Liver (tissue), 9 donors: ENCODE results near the gene CAPSL. TPM values are rescaled to one million over a fixed set of nuclear protein-coding genes. Genes with fewer than 3 reads are reported as not detected.

Experiments used
- DNase-seq: peaks from one replicate; pipeline ENCODE4 v3.0.0-alpha.2; 2017; ENCODE audit warnings: low spot score
- H3K27ac ChIP-seq, 2 donors: one replicate each; pipeline ENCODE4 v1.7.0; 2013; ENCODE audit warnings: inconsistent platforms in 2 of 2, low read length in 2 of 2, control low read depth in 1 of 2, low read depth in 1 of 2, mild to moderate bottlenecking in 1 of 2
- H3K27me3 ChIP-seq, 4 donors: one replicate each; pipeline versions ENCODE4 v1.6.1 to v1.7.0; 2013; ENCODE audit warnings: low read length in 3 of 4, inconsistent platforms in 1 of 4, mild to moderate bottlenecking in 1 of 4, moderate library complexity in 1 of 4; ENCODE audit not compliant: control insufficient read depth in 4 of 4, insufficient read depth in 4 of 4
- H3K36me3 ChIP-seq, 4 donors: one replicate each; pipeline versions ENCODE4 v1.6.1 to v1.7.0; 2013; ENCODE audit warnings: low read length in 3 of 4, mild to moderate bottlenecking in 3 of 4, low read depth in 1 of 4, moderate library complexity in 1 of 4; ENCODE audit not compliant: control insufficient read depth in 4 of 4, insufficient read depth in 3 of 4
- H3K4me1 ChIP-seq, 4 donors: one replicate each; pipeline versions ENCODE4 v1.6.1 to v1.7.0; 2013; ENCODE audit warnings: low read length in 3 of 4, mild to moderate bottlenecking in 3 of 4, moderate library complexity in 1 of 4; ENCODE audit not compliant: control insufficient read depth in 4 of 4, insufficient read depth in 4 of 4
- H3K4me3 ChIP-seq, 3 donors: one replicate each; pipeline versions ENCODE4 v1.6.1 to v1.7.0; 2013; ENCODE audit warnings: low read length in 3 of 3, control low read depth in 1 of 3, low read depth in 1 of 3, mild to moderate bottlenecking in 1 of 3
- H3K9ac ChIP-seq, 2 donors: one replicate each; pipeline ENCODE4 v1.7.0; 2013; ENCODE audit warnings: low read length in 2 of 2, mild to moderate bottlenecking in 2 of 2, moderate library complexity in 2 of 2, control low read depth in 1 of 2, low read depth in 1 of 2
- H3K9me3 ChIP-seq, 4 donors: one replicate each; pipeline versions ENCODE4 v1.6.1 to v1.7.0; 2013; ENCODE audit warnings: low read length in 3 of 4; ENCODE audit not compliant: control insufficient read depth in 4 of 4
- ATF3 ChIP-seq: IDR thresholded peaks from 2 replicates; pipeline ENCODE4 v1.6.1; 2016; ENCODE audit warnings: antibody characterized with exemption
- CTCF ChIP-seq: fragments of 150-350 bp; IDR thresholded peaks from 2 replicates; pipeline ENCODE4 v1.5.1; 2017; ENCODE audit warnings: improper control_type of control experiment, low read depth, low read length; ENCODE audit not compliant: missing input control
- EGR1 ChIP-seq, 2 donors: IDR thresholded peaks; 2 replicates each; pipeline ENCODE4 v1.6.1; 2016 to 2018; ENCODE audit warnings: antibody characterized with exemption in 2 of 2, low read depth in 2 of 2
- FOXA1 ChIP-seq: IDR thresholded peaks from 2 replicates; pipeline ENCODE4 v1.6.1; 2016; ENCODE audit warnings: antibody characterized with exemption
- FOXA2 ChIP-seq: IDR thresholded peaks from 2 replicates; pipeline ENCODE4 v1.6.1; 2016; ENCODE audit warnings: antibody characterized with exemption
- GABPA ChIP-seq, 2 donors: IDR thresholded peaks in 1 of 2; conservative IDR thresholded peaks in 1 of 2; 2 replicates each; pipeline ENCODE4 v1.6.1; 2016; ENCODE audit warnings: antibody characterized with exemption in 2 of 2, mild to moderate bottlenecking in 1 of 2, moderate library complexity in 1 of 2
- HNF4A ChIP-seq, 2 donors: conservative IDR thresholded peaks; 2 replicates each; pipeline ENCODE4 v1.6.1; 2016; ENCODE audit warnings: antibody characterized with exemption in 2 of 2, mild to moderate bottlenecking in 2 of 2
- HNF4G ChIP-seq: IDR thresholded peaks from 2 replicates; pipeline ENCODE4 v1.6.1; 2016; ENCODE audit warnings: antibody characterized with exemption
- JUND ChIP-seq, 2 donors: IDR thresholded peaks; 2 replicates each; pipeline ENCODE4 v1.6.1; 2016; ENCODE audit warnings: antibody characterized with exemption in 2 of 2
- MAX ChIP-seq: IDR thresholded peaks from 2 replicates; pipeline ENCODE4 v1.6.1; 2016; ENCODE audit warnings: antibody characterized with exemption
- NR2F2 ChIP-seq: IDR thresholded peaks from 2 replicates; pipeline ENCODE4 v1.6.1; 2016; ENCODE audit warnings: antibody characterized with exemption
- RAD21 ChIP-seq, 2 donors: IDR thresholded peaks; 2 replicates each; pipeline ENCODE4 v1.6.1; 2016; ENCODE audit warnings: antibody characterized with exemption in 2 of 2, mild to moderate bottlenecking in 2 of 2
- REST ChIP-seq: IDR thresholded peaks from 2 replicates; pipeline ENCODE4 v1.6.1; 2016; ENCODE audit warnings: antibody characterized with exemption, mild to moderate bottlenecking
- RXRA ChIP-seq, 2 donors: IDR thresholded peaks; 2 replicates each; pipeline ENCODE4 v1.6.1; 2017 to 2018; ENCODE audit warnings: antibody characterized with exemption in 2 of 2, mild to moderate bottlenecking in 1 of 2
- SP1 ChIP-seq: IDR thresholded peaks from 2 replicates; pipeline ENCODE4 v1.6.1; 2018; ENCODE audit warnings: antibody characterized with exemption, mild to moderate bottlenecking
- TAF1 ChIP-seq: conservative IDR thresholded peaks from 2 replicates; pipeline ENCODE4 v1.6.1; 2016; ENCODE audit warnings: antibody characterized with exemption, mild to moderate bottlenecking
- YY1 ChIP-seq: IDR thresholded peaks from 2 replicates; pipeline ENCODE4 v1.6.1; 2016; ENCODE audit warnings: antibody characterized with exemption, mild to moderate bottlenecking
- ZBTB33 ChIP-seq: IDR thresholded peaks from 2 replicates; pipeline ENCODE4 v1.6.1; 2016; ENCODE audit warnings: antibody characterized with exemption
- WGBS: extraction: QIAGEN DNeasy Blood & Tissue Kit; methylation state at CpG from one replicate; pipeline ENCODE4 v1.1.7; 2013; 5-methylcytosine and 5-hydroxymethylcytosine counted together
- polyA plus RNA-seq, 2 donors: library from polyadenylated mRNA; stranded (reverse) in 1 of 2; unstranded in 1 of 2; fragments of 200-250 nt in 1 of 2; fragments of >200 nt in 1 of 2; fragmentation: Nextera tagmentation in 1 of 2; extraction: Ambion mirVana in 1 of 2; gene quantifications; one replicate each; pipeline versions ENCODE4 v1.2.1 to v1.2.3, GENCODE V29; 2013 to 2015
- total RNA-seq, 2 donors: library from RNA; depleted of rRNA; stranded (reverse); fragments of >200 nt; gene quantifications; one replicate each; pipeline ENCODE4 v1.2.3, GENCODE V29; 2014
- donor health status: healthy.
- donor health status: healthy.
- donor health status: healthy.
- donor health status: healthy.
- donor health status: healthy.

CAPSL gene
- total and polyA plus RNA-seq, 4 donors: 0.37 TPM; not detected in 3

- WGBS: 83% methylated on average over 11 of the region's 11 CpGs
Observed at GRCh38 chr5:35904443-35905132, 33.8 kb downstream of the CAPSL start.

More at GRCh38 chr5:35904443-35905132, 33.8 kb downstream of the CAPSL start:
- Histone ChIP-seq H3K27me3 (no peaks in the 10 kb centered on the region), H3K4me3 (no peak overlapping the region), H3K36me3 (no peaks in the 10 kb centered on the region), H3K9ac (no peak overlapping the region), H3K27ac (no peak overlapping the region), H3K9me3 (peaks cover 0 to 3% (median 0%) of the 10 kb centered on the region in 4 donors), H3K4me1 (no peaks in the 10 kb centered on the region)
- TF ChIP-seq GABPA (IDR thresholded peaks at IDR 0.05 in 1 of 2, conservative IDR thresholded peaks at IDR 0.05 in 1 of 2): no peak
- no peak for TF ChIP-seq RXRA (IDR thresholded peaks at IDR 0.05)
- TF ChIP-seq REST: no peak
- no peak for TF ChIP-seq NR2F2
- no peak for TF ChIP-seq ATF3
- no peak for TF ChIP-seq RAD21 (IDR thresholded peaks at IDR 0.05)
- TF ChIP-seq JUND (IDR thresholded peaks at IDR 0.05): no peak
- TF ChIP-seq EGR1 (IDR thresholded peaks at IDR 0.05; ENCODE audit: low read depth in 2 of 2): no peak
- no peak for TF ChIP-seq SP1
- TF ChIP-seq FOXA2: no peak
- TF ChIP-seq TAF1: no peak
- no peak for TF ChIP-seq YY1
- TF ChIP-seq FOXA1: no peak
- TF ChIP-seq HNF4A (conservative IDR thresholded peaks at IDR 0.05): no peak
- no peak for TF ChIP-seq HNF4G
- no peak for TF ChIP-seq MAX
- no peak for TF ChIP-seq ZBTB33
- no peak for TF ChIP-seq CTCF
- DNase-seq: no peak
